ENCODE measurements around the gene SCYGR5.

Gene SCYGR5

GRCh38 chr2:227674485-227674884 lies 7.9 kb downstream of the SCYGR5 start:
- no peak for DNase-seq

GRCh38 chr2:227677928-227678327 lies 11.3 kb downstream of the SCYGR5 start:
- DNase-seq, result no peak

- no peak for DNase-seq
These were observed 17.7 kb downstream of the SCYGR5 start for GRCh38 chr2:227684258-227684657.

- DNase-seq, result no peak
These were observed 20.6 kb downstream of the SCYGR5 start for GRCh38 chr2:227687189-227687588.

- DNase-seq, result no peak
These were observed 30.5 kb downstream of the SCYGR5 start for GRCh38 chr2:227696990-227697679.

- no peak for DNase-seq
These were observed 35.0 kb downstream of the SCYGR5 start for GRCh38 chr2:227701556-227701955.

GRCh38 chr2:227703280-227703732 lies 36.7 kb downstream of the SCYGR5 start:
- no peak for DNase-seq

- no peak for DNase-seq
These were observed 37.4 kb downstream of the SCYGR5 start for GRCh38 chr2:227703961-227704360.

GRCh38 chr2:227706859-227707258 lies 40.3 kb downstream of the SCYGR5 start:
- no peak for DNase-seq

GRCh38 chr2:227707390-227707789 lies 40.8 kb downstream of the SCYGR5 start:
- no peak for DNase-seq

GRCh38 chr2:227710986-227711385 lies 44.4 kb downstream of the SCYGR5 start:
- DNase-seq, result no peak

GRCh38 chr2:227713291-227713690 lies 46.7 kb downstream of the SCYGR5 start:
- DNase-seq, result no peak

GRCh38 chr2:227716501-227716900 lies 49.9 kb downstream of the SCYGR5 start:
- DNase-seq, result no peak

All from stimulated activated CD4-positive, alpha-beta T cell treated with anti-CD3 and anti-CD28 coated beads, Interleukin-15, amount 100 ng/mL, for 24 hours (primary cell).